B cell (primary cell): ENCODE measurements around the gene PRUNE2. TPM values are rescaled to one million over a fixed set of nuclear protein-coding genes. Genes with fewer than 3 reads are reported as not detected.

Source experiments
- ATAC-seq: fragments of 200-7000 bp; cut with Tn5 transposase; one replicate; pipeline ENCODE4 v1.10.0; 2021; ENCODE audit warnings: low read depth, mild to moderate bottlenecking, moderate number of reproducible peaks, moderate library complexity
- CTCF ChIA-PET: fragments of 350-600 bp; sonication (Branson Sonifier 250); formaldehyde crosslinking; loops from one replicate; lab custom pipeline; 2021; ENCODE audit warnings: antibody characterized with exemption, inconsistent platforms; lab: Charles Lee
- POLR2A ChIA-PET: fragments of 350-600 bp; sonication (Branson Sonifier 250); formaldehyde crosslinking; loops from one replicate; lab custom pipeline; 2021; ENCODE audit warnings: antibody characterized with exemption; lab: Charles Lee
- DNase-seq: peaks from one replicate; pipeline ENCODE4 v3.0.0; 2013
- H2AFZ ChIP-seq: 2 replicates; pipeline ENCODE4 v1.6.1; 2012; ENCODE audit warnings: mild to moderate bottlenecking, low read depth, low read length; ENCODE audit not compliant: insufficient read depth, poor library complexity, severe bottlenecking
- H3K27ac ChIP-seq, 2 donors: 1 replicate in 1 of 2; 2 replicates in 1 of 2; pipeline ENCODE4 v1.5.1; 2012 to 2013; ENCODE audit warnings: low read length in 2 of 2, mild to moderate bottlenecking in 2 of 2, moderate library complexity in 1 of 2
- H3K27me3 ChIP-seq, 4 experiments: fragments of 200-600 bp in 1 of 4; sonication (generic) in 1 of 4; replicated peaks in 1 of 4; 1 replicate in 2 of 4; 2 replicates in 2 of 4; pipeline versions ENCODE4 v1.6.1 to v1.7.0; 2013 to 2016; ENCODE audit warnings: low read length in 3 of 4, mild to moderate bottlenecking in 2 of 4, mixed read lengths in 1 of 4, moderate library complexity in 1 of 4; ENCODE audit not compliant: insufficient read depth in 4 of 4, control insufficient read depth in 3 of 4; ENCODE audit errors: control extremely low read depth in 1 of 4
- H3K36me3 ChIP-seq, 2 experiments: replicated peaks in 1 of 2; 1 replicate in 1 of 2; 2 replicates in 1 of 2; pipeline versions ENCODE4 v1.6.1 to v1.7.1; 2013; ENCODE audit warnings: low read length in 1 of 2; ENCODE audit not compliant: insufficient read depth in 2 of 2, control insufficient read depth in 1 of 2; ENCODE audit errors: control extremely low read depth in 1 of 2, extremely low read depth in 1 of 2
- H3K4me1 ChIP-seq, 2 donors: fragments of 200-600 bp in 1 of 2; sonication (generic) in 1 of 2; 1 replicate in 1 of 2; 2 replicates in 1 of 2; pipeline versions ENCODE4 v1.5.1 to v1.6.1; 2013 to 2017; ENCODE audit warnings: low read length in 2 of 2; ENCODE audit not compliant: control insufficient read depth in 2 of 2, insufficient read depth in 2 of 2
- H3K4me2 ChIP-seq: replicated peaks from 2 replicates; pipeline ENCODE3; 2012; ENCODE audit warnings: mild to moderate bottlenecking, low read depth, low read length; ENCODE audit not compliant: poor library complexity, severe bottlenecking
- H3K4me3 ChIP-seq, 5 experiments: fragments of 200-600 bp in 1 of 5; sonication (generic) in 1 of 5; 1 replicate in 3 of 5; 2 replicates in 2 of 5; pipeline versions ENCODE4 v1.5.1 to v1.7.0; 2011 to 2016; ENCODE audit warnings: low read length in 4 of 5, mild to moderate bottlenecking in 4 of 5, low read depth in 2 of 5, control low read depth in 1 of 5, moderate library complexity in 1 of 5; ENCODE audit not compliant: insufficient read depth in 1 of 5; ENCODE audit errors: control extremely low read depth in 1 of 5, extremely low read depth in 1 of 5
- H3K79me2 ChIP-seq: fragments of 200-600 bp; sonication (generic); one replicate; pipeline ENCODE4 v1.6.0; 2016; ENCODE audit warnings: low read length; ENCODE audit not compliant: control insufficient read depth, insufficient read depth
- H3K9ac ChIP-seq: fragments of 200-600 bp; sonication (generic); 2 replicates; pipeline ENCODE4 v1.6.1; 2017; ENCODE audit warnings: mild to moderate bottlenecking, low read length, moderate library complexity
- H3K9me3 ChIP-seq, 3 donors: one replicate each; pipeline versions ENCODE4 v1.6.1 to v1.7.1; 2013; ENCODE audit warnings: low read length in 2 of 3; ENCODE audit not compliant: control insufficient read depth in 2 of 3, insufficient read depth in 1 of 3; ENCODE audit errors: control extremely low read depth in 1 of 3
- H4K20me1 ChIP-seq: 2 replicates; pipeline ENCODE4 v1.6.0; 2012; ENCODE audit warnings: mild to moderate bottlenecking, low read length; ENCODE audit not compliant: insufficient read depth, control insufficient read depth, poor library complexity, severe bottlenecking
- H3K27ac Mint-ChIP-seq: one replicate; pipeline ENCODE4 v1.8.0; 2021; ENCODE audit warnings: mixed read lengths
- H3K27me3 Mint-ChIP-seq: one replicate; pipeline ENCODE4 v1.8.0; 2021; ENCODE audit warnings: mixed read lengths
- H3K4me1 Mint-ChIP-seq: one replicate; pipeline ENCODE4 v1.8.0; 2021; ENCODE audit warnings: mixed read lengths
- H3K4me3 Mint-ChIP-seq: one replicate; pipeline ENCODE4 v1.8.0; 2021; ENCODE audit warnings: mixed read lengths
- H3K9me3 Mint-ChIP-seq: one replicate; pipeline ENCODE4 v1.8.0; 2022; ENCODE audit warnings: mixed read lengths; ENCODE audit not compliant: insufficient read depth
- CTCF ChIP-seq: fragments of 200-600 bp; IDR thresholded peaks from one replicate; pipeline ENCODE4 v1.8.0; 2022; ENCODE audit warnings: antibody characterized with exemption, mild to moderate bottlenecking
- EZH2 ChIP-seq: IDR thresholded peaks from 2 replicates; pipeline ENCODE4 v1.6.1; 2012; ENCODE audit warnings: borderline replicate concordance, low read depth, mild to moderate bottlenecking, moderate library complexity, low read length; ENCODE audit not compliant: insufficient read depth, poor library complexity, severe bottlenecking
- WGBS: methylation state at CpG from one replicate; pipeline ENCODE4 v1.1.5; 2013; ENCODE audit warnings: missing lambda C conversion rate; ENCODE audit not compliant: insufficient coverage; 5-methylcytosine and 5-hydroxymethylcytosine counted together
- intact Hi-C: fragments of 100-400 bp; cut with micrococcal nuclease; formaldehyde crosslinking; loops from one replicate; pipeline ENCODE4 v1.10.0; 2022
- polyA plus RNA-seq: library from polyadenylated mRNA; depleted of rRNA; stranded (reverse); fragments of >200 nt; gene quantifications from 2 replicates; pipeline ENCODE4 v1.2.3, GENCODE V29; 2012
- total RNA-seq, 2 donors: library from RNA; stranded (reverse); fragments of 120-200 nt in 1 of 2; gene quantifications; 1 replicate in 1 of 2; 2 replicates in 1 of 2; pipeline versions ENCODE4 v1.2.3 to v1.2.4, GENCODE V29; 2013 to 2022

PRUNE2 gene
- total and polyA plus RNA-seq, 2 donors (not counting 1 experiment from before 2014, with no cell fraction given) = 0.12 TPM; not detected in 1

GRCh38 chr9:76662476-76663281 lies 243.2 kb downstream of the PRUNE2 start:
- H3K9me3 ChIP-seq = peaks cover 0 to 3% (median 0%) of the 10 kb centered on the region in 3 donors
- H2AFZ ChIP-seq = no peak overlapping the region
- no peak for DNase-seq
- intact Hi-C loops = no loop called here
- H3K79me2 ChIP-seq = no peaks in the 10 kb centered on the region
- H3K27me3 ChIP-seq = no peaks in the 10 kb centered on the region
- H3K27ac ChIP-seq = no peak overlapping the region
- peaks cover 8% of the 10 kb centered on the region for H3K4me1 Mint-ChIP-seq
- POLR2A ChIA-PET = no interaction called here
- H3K4me3 ChIP-seq = no peak overlapping the region
- peaks cover 6 to 7% of the 10 kb centered on the region in 2 donors for H3K4me1 ChIP-seq
- no peak for ATAC-seq
- H3K36me3 ChIP-seq = no peaks in the 10 kb centered on the region
- H3K27ac Mint-ChIP-seq = no peak overlapping the region
- no peak overlapping the region for H3K4me2 ChIP-seq
- no peaks in the 10 kb centered on the region for H4K20me1 ChIP-seq
- no peak overlapping the region for H3K9ac ChIP-seq
- peaks cover 11% of the 10 kb centered on the region for H3K27me3 Mint-ChIP-seq
- TF ChIP-seq EZH2 (no peak), CTCF (no peak)
- no peaks in the 10 kb centered on the region for H3K9me3 Mint-ChIP-seq
- CTCF ChIA-PET = interaction anchor here (0.6 to 8.2 kb wide), 5 partner anchors 24 to 489 kb away, joined by 3 to 151 read pairs (median 3); partner anchors contain the start of gene GCNT1
- no peak overlapping the region for H3K4me3 Mint-ChIP-seq
- 60% methylated on average over 1 of the region's 6 CpGs for WGBS
